ENCODE measurements around the gene PPP1R3F.

The PPP1R3F gene

GRCh38 chrX:49282647-49283011 is 13.0 kb downstream of the PPP1R3F start:
- H3K27ac ChIP-seq, result no peak overlapping the region
- TF ChIP-seq CTCF (IDR thresholded peaks at IDR 0.05) (no peak), ZFX (IDR thresholded peaks at IDR 0.05; ENCODE audit: borderline replicate concordance) (no peak)

DNA sequence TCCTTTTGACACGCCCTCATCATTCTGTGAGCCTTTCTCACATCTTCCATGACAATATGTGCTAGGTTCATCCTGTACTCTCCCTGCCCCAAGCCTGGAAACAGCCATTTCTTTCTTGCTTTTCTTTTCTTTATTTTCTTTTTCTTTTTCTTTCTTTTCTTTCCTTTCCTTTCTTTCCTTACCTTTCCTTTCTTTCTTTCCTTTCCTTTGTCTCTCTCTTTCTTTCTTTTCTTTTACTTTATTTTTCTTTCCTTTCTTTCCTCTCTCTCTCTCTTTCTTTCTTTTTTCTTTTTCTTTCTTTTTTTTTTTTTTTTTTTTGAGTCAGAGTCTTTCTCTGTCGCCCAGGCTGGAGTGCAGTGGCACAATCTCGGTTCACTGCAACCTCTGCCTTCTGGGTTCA is 14.6 kb downstream of the PPP1R3F start:
- H3K27ac ChIP-seq, result no peak overlapping the region
- no peak for TF ChIP-seq ZFX (IDR thresholded peaks at IDR 0.05; ENCODE audit: borderline replicate concordance)
- no peak for TF ChIP-seq CTCF (IDR thresholded peaks at IDR 0.05)

DNA sequence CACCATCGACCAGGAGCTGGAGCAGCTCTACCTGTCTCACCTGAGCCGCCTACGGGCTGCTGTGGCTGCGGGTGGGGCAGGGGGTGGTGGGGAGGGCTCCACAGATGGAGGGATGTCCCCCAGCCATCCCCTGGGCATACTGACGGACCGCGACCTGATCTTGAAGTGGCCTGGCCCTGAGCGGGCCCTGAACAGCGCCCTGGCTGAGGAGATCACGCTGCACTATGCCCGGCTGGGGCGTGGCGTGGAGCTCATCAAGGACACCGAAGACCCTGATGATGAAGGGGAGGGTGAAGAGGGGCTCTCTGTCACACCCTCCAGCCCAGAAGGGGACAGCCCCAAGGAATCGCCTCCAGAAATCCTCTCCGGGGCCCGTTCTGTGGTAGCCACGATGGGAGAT is 16.5 kb downstream of the PPP1R3F start:
- TF ChIP-seq ZFX (IDR thresholded peaks at IDR 0.05; ENCODE audit: borderline replicate concordance) (no peak), CTCF (IDR thresholded peaks at IDR 0.05) (no peak)
- no peak overlapping the region for H3K27ac ChIP-seq

- TF ChIP-seq ZFX (IDR thresholded peaks at IDR 0.05; ENCODE audit: borderline replicate concordance) (no peak), CTCF (IDR thresholded peaks at IDR 0.05) (no peak)
- H3K27ac ChIP-seq, result no peak overlapping the region
These were observed 17.0 kb downstream of the PPP1R3F start for GRCh38 chrX:49286581-49286980.

DNA sequence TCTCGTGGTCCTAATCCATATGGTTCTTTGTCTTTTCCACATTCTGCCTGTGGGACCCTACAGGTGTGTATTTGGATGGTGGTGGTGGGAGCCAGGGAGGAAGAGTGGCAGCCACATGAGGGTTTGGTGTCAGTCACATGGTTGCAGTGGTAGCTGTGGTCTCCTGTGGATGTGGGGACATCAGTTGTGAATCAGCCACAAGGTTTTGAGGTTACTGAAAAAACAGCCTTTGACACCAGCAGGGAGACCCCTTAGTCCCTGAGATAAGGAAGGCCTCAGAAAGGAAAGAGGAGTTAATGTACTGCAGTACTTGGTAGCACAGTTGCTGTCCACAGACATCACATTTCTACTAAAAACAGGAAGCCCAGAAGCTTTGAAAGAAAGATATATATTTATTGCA is 18.1 kb downstream of the PPP1R3F start:
- TF ChIP-seq CTCF (IDR thresholded peaks at IDR 0.05), result no peak
- no peak for TF ChIP-seq ZFX (IDR thresholded peaks at IDR 0.05; ENCODE audit: borderline replicate concordance)

DNA sequence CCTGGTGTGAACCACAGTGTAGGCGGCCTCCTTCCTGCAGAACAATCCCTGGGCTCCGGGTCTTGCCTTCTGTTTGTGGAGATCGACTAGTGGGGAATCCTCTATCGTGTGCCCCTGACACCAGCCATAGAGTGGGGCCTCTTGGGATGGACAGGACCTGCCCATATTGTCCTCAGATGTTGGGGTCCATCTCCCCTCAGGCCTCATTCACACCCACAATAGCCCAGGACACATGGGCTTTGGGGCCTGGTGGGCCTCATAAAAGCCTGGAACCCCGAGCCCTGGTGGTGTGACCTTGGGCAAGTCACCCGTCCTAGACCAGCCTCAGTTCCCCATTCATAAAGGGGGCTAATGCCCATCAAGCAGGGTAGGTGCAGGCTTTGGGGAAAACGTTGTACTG is 20.6 kb downstream of the PPP1R3F start:
- H3K27ac ChIP-seq, result no peak overlapping the region
- no peak for TF ChIP-seq CTCF (IDR thresholded peaks at IDR 0.05)

More for the DNA sequence above, 18.1 kb downstream of the PPP1R3F start:
- H3K27ac ChIP-seq, result no peak overlapping the region

DNA sequence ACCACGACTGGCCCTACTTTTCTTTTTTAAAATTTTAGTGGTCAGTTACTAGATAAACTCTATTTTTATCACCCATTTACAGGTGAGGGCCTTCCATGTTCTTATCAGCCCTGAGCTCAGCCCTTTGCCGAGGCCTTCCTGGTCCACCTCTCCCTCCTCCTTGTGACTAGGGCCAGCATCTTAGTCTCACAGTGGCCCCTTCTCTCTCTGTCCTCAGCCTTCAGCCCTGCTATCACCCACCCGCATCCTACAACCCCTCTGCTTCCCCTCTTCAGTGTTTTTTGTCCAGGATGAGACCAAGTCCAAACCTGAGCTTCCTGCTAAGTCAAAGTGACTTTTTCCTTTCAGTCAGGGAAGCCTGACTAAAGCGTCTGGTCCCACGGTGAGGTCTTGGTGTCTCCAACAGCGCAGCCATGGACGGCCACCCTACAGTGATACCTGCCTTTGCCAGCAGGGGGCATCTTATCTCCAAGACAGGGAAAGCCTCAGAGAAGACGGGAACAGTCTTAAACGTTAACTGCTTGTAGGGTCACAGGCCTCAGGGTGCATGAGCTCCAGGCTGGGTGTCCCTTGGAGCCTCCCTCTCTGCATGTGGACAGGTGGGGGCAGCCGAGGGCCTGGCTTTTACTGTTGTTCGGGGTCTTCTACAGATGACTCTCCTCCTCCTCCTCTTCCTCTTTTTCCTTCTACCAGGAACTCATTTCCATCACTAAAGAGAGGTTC is 22.2 kb downstream of the PPP1R3F start:
- H3K27ac ChIP-seq, result no peak overlapping the region
- TF ChIP-seq ZFX (IDR thresholded peaks at IDR 0.05; ENCODE audit: borderline replicate concordance) (no peak), CTCF (IDR thresholded peaks at IDR 0.05) (peak; percentile 75)

Data from 22Rv1 (cell line).